Measurements from ENCODE around the gene MAN1A1.

MAN1A1 gene

GRCh38 chr6:119290306-119290705, 59.3 kb downstream of the MAN1A1 start:
- in situ Hi-C loops (cut with MboI; ENCODE audit: low pct_unique_long_range_greater_than_20kb, low sequenced_read_pairs, unreplicated experiment), result no loop called here
- no peak for DNase-seq (ENCODE audit: low spot score)
- TF ChIP-seq, protein P1, sequence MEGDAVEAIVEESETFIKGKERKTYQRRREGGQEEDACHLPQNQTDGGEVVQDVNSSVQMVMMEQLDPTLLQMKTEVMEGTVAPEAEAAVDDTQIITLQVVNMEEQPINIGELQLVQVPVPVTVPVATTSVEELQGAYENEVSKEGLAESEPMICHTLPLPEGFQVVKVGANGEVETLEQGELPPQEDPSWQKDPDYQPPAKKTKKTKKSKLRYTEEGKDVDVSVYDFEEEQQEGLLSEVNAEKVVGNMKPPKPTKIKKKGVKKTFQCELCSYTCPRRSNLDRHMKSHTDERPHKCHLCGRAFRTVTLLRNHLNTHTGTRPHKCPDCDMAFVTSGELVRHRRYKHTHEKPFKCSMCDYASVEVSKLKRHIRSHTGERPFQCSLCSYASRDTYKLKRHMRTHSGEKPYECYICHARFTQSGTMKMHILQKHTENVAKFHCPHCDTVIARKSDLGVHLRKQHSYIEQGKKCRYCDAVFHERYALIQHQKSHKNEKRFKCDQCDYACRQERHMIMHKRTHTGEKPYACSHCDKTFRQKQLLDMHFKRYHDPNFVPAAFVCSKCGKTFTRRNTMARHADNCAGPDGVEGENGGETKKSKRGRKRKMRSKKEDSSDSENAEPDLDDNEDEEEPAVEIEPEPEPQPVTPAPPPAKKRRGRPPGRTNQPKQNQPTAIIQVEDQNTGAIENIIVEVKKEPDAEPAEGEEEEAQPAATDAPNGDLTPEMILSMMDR (IDR thresholded peaks at IDR 0.05; ENCODE audit: extremely low read depth, insufficient read depth, missing control alignments), result no peak

DNA sequence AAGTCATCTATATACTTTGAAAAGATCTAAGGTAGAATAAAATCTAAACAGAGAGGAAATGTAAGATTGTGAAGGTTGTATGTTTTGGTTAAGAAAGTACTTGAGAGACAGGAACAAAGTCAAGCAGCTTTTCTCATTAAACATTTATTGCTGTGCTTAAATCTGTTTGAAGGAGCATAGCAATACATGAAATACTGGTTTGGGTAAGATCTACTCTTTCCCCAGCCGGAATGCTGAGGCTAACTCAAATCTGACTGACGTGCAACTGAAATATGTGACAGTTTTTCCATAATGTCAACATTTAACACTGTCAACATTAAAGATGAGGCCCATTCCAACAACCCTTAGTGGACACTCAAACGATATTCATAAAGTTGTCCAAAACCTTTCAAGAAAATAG, 59.9 kb downstream of the MAN1A1 start:
- TF ChIP-seq, protein P1 (IDR thresholded peaks at IDR 0.05; ENCODE audit: extremely low read depth, insufficient read depth, missing control alignments), result no peak
- in situ Hi-C loops (cut with MboI; ENCODE audit: low pct_unique_long_range_greater_than_20kb, low sequenced_read_pairs, unreplicated experiment), result no loop called here
- DNase-seq (ENCODE audit: low spot score), result no peak

DNA sequence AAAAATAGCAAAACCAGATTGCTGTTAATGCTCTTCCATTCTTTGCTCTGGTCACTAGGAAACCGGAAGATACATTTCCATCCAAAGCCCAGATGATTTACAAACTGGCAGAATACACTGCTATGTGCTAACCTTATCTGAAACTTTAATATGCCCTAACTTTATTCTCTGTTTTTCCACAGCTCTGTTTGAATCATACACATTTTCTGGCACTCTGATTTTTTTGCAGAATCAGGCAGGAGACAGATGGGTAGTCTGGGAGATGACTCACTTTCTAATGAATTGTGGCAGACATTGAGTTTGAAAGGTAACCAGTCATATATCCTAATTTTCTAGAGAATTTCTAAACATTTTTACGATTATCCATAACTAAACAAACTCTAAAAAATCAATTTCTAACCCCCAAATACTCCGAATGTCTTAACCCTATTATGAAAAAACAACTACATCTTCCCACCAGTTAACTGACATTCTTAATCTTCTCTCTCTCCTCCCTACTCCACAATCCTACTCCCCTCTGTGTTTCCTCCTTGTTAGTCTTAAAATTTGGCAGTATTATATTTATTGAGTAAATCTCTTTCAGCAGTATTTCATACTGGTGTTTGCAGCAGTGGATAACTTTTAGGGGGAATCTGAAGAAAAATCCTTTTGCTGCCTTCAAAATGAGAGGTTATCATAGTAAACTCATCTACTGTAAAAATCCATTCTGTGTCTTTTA, 63.5 kb downstream of the MAN1A1 start:
- TF ChIP-seq, protein P1 (IDR thresholded peaks at IDR 0.05; ENCODE audit: extremely low read depth, insufficient read depth, missing control alignments), result no peak
- DNase-seq (ENCODE audit: low spot score), result no peak
- in situ Hi-C loops (cut with MboI; ENCODE audit: low pct_unique_long_range_greater_than_20kb, low sequenced_read_pairs, unreplicated experiment), result no loop called here

- TF ChIP-seq, protein P1 (IDR thresholded peaks at IDR 0.05; ENCODE audit: extremely low read depth, insufficient read depth, missing control alignments), result peak; percentile 34
- no peak for DNase-seq (ENCODE audit: low spot score)
- in situ Hi-C loops (cut with MboI; ENCODE audit: low pct_unique_long_range_greater_than_20kb, low sequenced_read_pairs, unreplicated experiment), result no loop called here
These were observed 64.6 kb downstream of the MAN1A1 start for GRCh38 chr6:119284861-119285521.

- TF ChIP-seq, protein P1 (IDR thresholded peaks at IDR 0.05; ENCODE audit: extremely low read depth, insufficient read depth, missing control alignments), result no peak
- no peak for DNase-seq (ENCODE audit: low spot score)
- in situ Hi-C loops (cut with MboI; ENCODE audit: low pct_unique_long_range_greater_than_20kb, low sequenced_read_pairs, unreplicated experiment), result no loop called here
These were observed 65.5 kb downstream of the MAN1A1 start for GRCh38 chr6:119283979-119284545.

DNA sequence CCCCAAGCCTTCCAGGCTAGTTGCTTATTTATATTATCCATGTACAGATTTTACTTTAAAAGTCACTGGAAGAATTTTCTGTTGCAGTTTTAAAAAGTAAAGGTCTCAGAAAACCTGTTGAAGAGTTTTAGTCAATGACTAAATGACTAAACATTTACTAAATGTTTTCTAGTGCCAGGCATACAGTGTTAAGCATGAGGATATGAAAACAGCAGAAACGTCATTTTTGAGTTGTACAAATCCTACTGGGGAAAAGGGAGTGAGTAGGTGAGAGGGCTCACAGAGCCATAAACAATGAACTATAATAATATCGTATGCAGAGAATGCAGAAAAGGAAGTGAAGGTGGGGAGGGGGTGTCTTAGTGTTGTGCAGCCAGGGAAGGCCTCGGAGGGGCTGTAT, 66.3 kb downstream of the MAN1A1 start:
- in situ Hi-C loops (cut with MboI; ENCODE audit: low pct_unique_long_range_greater_than_20kb, low sequenced_read_pairs, unreplicated experiment), result no loop called here
- DNase-seq (ENCODE audit: low spot score), result no peak
- TF ChIP-seq, protein P1 (IDR thresholded peaks at IDR 0.05; ENCODE audit: extremely low read depth, insufficient read depth, missing control alignments), result no peak
